K562 (cell line): ENCODE results near the gene FAM110D. TPM values are rescaled to one million over a fixed set of nuclear protein-coding genes. Genes with fewer than 3 reads are reported as not detected.

ENCODE experiments used
- HDAC8 ChIP-seq: fragments of 450-650 bp; IDR thresholded peaks from 2 replicates; pipeline ENCODE4 v1.6.1; 2016; ENCODE audit warnings: mild to moderate bottlenecking, missing genetic modification characterization, moderate library complexity, missing compliant biosample characterization
- KLF1 ChIP-seq: fragments of 450-650 bp; IDR thresholded peaks from 2 replicates; pipeline ENCODE4 v1.6.1; 2016; ENCODE audit warnings: missing genetic modification characterization, missing compliant biosample characterization
- NCOR1 ChIP-seq: fragments of 450-650 bp; IDR thresholded peaks from 2 replicates; pipeline ENCODE4 v1.6.1; 2016; ENCODE audit warnings: mild to moderate bottlenecking, moderate library complexity
- RBM34 ChIP-seq: fragments of 200-400 bp; formaldehyde crosslinking; IDR thresholded peaks from 2 replicates; pipeline ENCODE4 v1.6.1; 2018; ENCODE audit warnings: low read length, borderline replicate concordance; ENCODE audit not compliant: insufficient read depth
- SMARCC2 ChIP-seq: fragments of 450-650 bp; IDR thresholded peaks from 2 replicates; pipeline ENCODE4 v1.6.1; 2017; ENCODE audit warnings: antibody characterized with exemption, moderate library complexity, mild to moderate bottlenecking, low read depth
- U2AF1 ChIP-seq: fragments of 200-400 bp; formaldehyde crosslinking; optimal IDR thresholded peaks from 2 replicates; pipeline ENCODE3; 2017; ENCODE audit warnings: mild to moderate bottlenecking, low read depth, low read length, moderate library complexity
- ZBED1 ChIP-seq: IDR thresholded peaks from 2 replicates; pipeline ENCODE4 v1.6.1; 2014
- ZNF174 ChIP-seq: fragments of 250-450 bp; sonication (Bioruptor Pico); IDR thresholded peaks from 2 replicates; pipeline ENCODE4 v1.4.0; 2020; ENCODE audit warnings: mild to moderate bottlenecking
- ZNF239 ChIP-seq: fragments of 250-450 bp; sonication (Bioruptor Pico); IDR thresholded peaks from 2 replicates; pipeline ENCODE4 v1.4.0; 2020; ENCODE audit warnings: mild to moderate bottlenecking
- polyA plus RNA-seq, 8 experiments: library from polyadenylated mRNA; depleted of rRNA in 4 of 8; stranded (reverse) in 5 of 8; unstranded in 3 of 8; fragments of >200 nt; fragmentation: Nextera tagmentation in 2 of 8; fragmentation: Illumina TruSeq in 1 of 8; extraction: Ambion mirVana in 2 of 8; extraction: Trizol in 1 of 8; gene quantifications; 2 replicates each; pipeline versions ENCODE4 v1.2.1 to v1.2.3, GENCODE V29; 2011 to 2014; ENCODE audit warnings: inconsistent platforms in 1 of 8, missing spikeins in 1 of 8
- total RNA-seq, 7 experiments: library from RNA; depleted of rRNA in 6 of 7; stranded (reverse); fragments of >200 nt in 6 of 7; fragmentation: Illumina TruSeq in 2 of 7; extraction: Trizol in 2 of 7; gene quantifications; 2 replicates each; pipeline versions ENCODE4 v1.2.1 to v1.2.3, GENCODE V29; 2011 to 2021; ENCODE audit warnings: low replicate concordance in 1 of 7
- TF ChIP-seq, protein P1 (sequence below), 2 experiments: fragments of 150-350 bp in 1 of 2; IDR thresholded peaks; 2 replicates each; pipeline ENCODE4 v1.6.1; 2012 to 2016; ENCODE audit warnings: low read depth in 2 of 2, low read length in 2 of 2, mild to moderate bottlenecking in 1 of 2, moderate library complexity in 1 of 2
- TF ChIP-seq, protein P2 (sequence below): sonication (generic); formaldehyde crosslinking; IDR thresholded peaks from 2 replicates; pipeline ENCODE4 v1.8.0; 2022; ENCODE audit warnings: mild to moderate bottlenecking, low read depth, missing genetic modification reagents
- TF ChIP-seq, protein P3 (sequence below): fragments of 200-800 bp; sonication (Bioruptor generic); IDR thresholded peaks from 2 replicates; pipeline ENCODE4 v1.6.1; 2017; ENCODE audit warnings: missing genetic modification characterization, missing compliant biosample characterization
- TF ChIP-seq, protein P4 (sequence below): fragments of 250-450 bp; sonication (Bioruptor Pico); IDR thresholded peaks from 2 replicates; pipeline ENCODE4 v1.8.0; 2021; ENCODE audit warnings: borderline replicate concordance, mild to moderate bottlenecking, moderate library complexity; ENCODE audit not compliant: poor library complexity, severe bottlenecking
- TF ChIP-seq, protein P5 (sequence below): sonication (generic); formaldehyde crosslinking; IDR thresholded peaks from 2 replicates; pipeline ENCODE4 v1.8.1; 2023; ENCODE audit warnings: mild to moderate bottlenecking, missing genetic modification reagents
- TF ChIP-seq, protein P6 (sequence below): sonication (generic); formaldehyde crosslinking; IDR thresholded peaks from 2 replicates; pipeline ENCODE4 v1.4.0; 2020; ENCODE audit warnings: mild to moderate bottlenecking, missing genetic modification reagents

FAM110D gene
- total and polyA plus RNA-seq, 9 of the 15 experiments (the other 6 are each of a cell fraction or from before 2014, with no cell fraction given) = 0.04 to 1.1 (median 0.33) TPM

DNA sequence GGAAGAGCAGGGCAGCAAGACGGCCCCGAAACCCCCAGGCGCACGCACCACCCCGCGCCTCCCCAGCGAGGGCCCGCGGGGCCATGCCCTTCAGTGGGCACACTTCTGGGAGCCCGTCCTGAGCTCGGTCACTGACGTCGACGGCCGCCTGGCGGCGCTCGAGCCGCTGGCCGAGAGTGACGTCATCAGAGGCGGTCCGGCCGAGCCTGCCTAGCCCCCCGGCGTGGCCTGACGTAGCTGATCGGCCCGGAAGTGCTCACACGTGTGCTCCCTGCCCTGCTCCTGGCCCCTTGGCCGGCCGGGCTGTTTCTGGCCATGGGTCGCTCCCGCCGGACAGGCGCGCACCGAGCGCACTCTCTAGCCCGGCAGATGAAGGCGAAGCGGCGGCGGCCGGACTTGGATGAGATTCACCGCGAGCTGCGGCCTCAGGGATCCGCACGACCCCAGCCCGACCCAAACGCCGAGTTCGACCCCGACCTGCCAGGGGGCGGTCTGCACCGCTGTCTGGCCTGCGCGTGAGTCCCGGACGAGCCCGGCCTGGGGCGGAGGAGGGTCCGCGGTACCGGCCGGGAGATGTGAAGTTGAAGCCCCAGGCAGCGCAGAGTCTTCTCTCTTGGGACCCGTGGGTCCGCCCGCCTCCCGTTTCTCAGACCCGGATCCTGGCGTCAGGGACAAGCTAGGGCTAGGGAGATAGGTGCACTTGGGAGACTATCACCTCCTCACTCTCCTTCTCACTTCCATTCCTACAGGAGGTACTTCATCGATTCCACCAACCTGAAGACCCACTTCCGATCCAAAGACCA is 11.0 kb downstream of the FAM110D start, which contains the start of gene ZNF593 (continued):
- TF ChIP-seq, protein P1, sequence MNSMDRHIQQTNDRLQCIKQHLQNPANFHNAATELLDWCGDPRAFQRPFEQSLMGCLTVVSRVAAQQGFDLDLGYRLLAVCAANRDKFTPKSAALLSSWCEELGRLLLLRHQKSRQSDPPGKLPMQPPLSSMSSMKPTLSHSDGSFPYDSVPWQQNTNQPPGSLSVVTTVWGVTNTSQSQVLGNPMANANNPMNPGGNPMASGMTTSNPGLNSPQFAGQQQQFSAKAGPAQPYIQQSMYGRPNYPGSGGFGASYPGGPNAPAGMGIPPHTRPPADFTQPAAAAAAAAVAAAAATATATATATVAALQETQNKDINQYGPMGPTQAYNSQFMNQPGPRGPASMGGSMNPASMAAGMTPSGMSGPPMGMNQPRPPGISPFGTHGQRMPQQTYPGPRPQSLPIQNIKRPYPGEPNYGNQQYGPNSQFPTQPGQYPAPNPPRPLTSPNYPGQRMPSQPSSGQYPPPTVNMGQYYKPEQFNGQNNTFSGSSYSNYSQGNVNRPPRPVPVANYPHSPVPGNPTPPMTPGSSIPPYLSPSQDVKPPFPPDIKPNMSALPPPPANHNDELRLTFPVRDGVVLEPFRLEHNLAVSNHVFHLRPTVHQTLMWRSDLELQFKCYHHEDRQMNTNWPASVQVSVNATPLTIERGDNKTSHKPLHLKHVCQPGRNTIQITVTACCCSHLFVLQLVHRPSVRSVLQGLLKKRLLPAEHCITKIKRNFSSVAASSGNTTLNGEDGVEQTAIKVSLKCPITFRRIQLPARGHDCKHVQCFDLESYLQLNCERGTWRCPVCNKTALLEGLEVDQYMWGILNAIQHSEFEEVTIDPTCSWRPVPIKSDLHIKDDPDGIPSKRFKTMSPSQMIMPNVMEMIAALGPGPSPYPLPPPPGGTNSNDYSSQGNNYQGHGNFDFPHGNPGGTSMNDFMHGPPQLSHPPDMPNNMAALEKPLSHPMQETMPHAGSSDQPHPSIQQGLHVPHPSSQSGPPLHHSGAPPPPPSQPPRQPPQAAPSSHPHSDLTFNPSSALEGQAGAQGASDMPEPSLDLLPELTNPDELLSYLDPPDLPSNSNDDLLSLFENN (IDR thresholded peaks at IDR 0.05; ENCODE audit: low read depth in 2 of 2, low read length in 2 of 2) = 0 out of 4 replicates have a peak, but pooled peaks of 1 of the 2 experiments have one; percentile 33
- TF ChIP-seq ZBED1 = peak; percentile 45; the same call in 1 of the 2 replicates
- TF ChIP-seq RBM34 = peak; percentile 97; the same call in 1 of the 2 replicates
- 0 out of 2 replicates have a peak, but pooled peaks have one; percentile 31 for TF ChIP-seq ZNF174 (CRISPR knock-in tag)
- no peak for TF ChIP-seq ZNF239 (CRISPR knock-in tag)
- TF ChIP-seq, protein P2, sequence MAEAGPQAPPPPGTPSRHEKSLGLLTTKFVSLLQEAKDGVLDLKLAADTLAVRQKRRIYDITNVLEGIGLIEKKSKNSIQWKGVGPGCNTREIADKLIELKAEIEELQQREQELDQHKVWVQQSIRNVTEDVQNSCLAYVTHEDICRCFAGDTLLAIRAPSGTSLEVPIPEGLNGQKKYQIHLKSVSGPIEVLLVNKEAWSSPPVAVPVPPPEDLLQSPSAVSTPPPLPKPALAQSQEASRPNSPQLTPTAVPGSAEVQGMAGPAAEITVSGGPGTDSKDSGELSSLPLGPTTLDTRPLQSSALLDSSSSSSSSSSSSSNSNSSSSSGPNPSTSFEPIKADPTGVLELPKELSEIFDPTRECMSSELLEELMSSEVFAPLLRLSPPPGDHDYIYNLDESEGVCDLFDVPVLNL (CRISPR knock-in tag) = peak; percentile 61; the same call in 1 of the 2 replicates
- TF ChIP-seq HDAC8 = 0 out of 2 replicates have a peak, but pooled peaks have one; percentile 18
- TF ChIP-seq KLF1 (tag) = peak; percentile 90
- TF ChIP-seq, protein P3, sequence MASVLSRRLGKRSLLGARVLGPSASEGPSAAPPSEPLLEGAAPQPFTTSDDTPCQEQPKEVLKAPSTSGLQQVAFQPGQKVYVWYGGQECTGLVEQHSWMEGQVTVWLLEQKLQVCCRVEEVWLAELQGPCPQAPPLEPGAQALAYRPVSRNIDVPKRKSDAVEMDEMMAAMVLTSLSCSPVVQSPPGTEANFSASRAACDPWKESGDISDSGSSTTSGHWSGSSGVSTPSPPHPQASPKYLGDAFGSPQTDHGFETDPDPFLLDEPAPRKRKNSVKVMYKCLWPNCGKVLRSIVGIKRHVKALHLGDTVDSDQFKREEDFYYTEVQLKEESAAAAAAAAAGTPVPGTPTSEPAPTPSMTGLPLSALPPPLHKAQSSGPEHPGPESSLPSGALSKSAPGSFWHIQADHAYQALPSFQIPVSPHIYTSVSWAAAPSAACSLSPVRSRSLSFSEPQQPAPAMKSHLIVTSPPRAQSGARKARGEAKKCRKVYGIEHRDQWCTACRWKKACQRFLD (CRISPR knock-in tag) = peak; percentile 88
- TF ChIP-seq, protein P4, sequence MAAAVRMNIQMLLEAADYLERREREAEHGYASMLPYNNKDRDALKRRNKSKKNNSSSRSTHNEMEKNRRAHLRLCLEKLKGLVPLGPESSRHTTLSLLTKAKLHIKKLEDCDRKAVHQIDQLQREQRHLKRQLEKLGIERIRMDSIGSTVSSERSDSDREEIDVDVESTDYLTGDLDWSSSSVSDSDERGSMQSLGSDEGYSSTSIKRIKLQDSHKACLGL (CRISPR knock-in tag) = peak; percentile 97
- TF ChIP-seq U2AF1 = peak; percentile 67
- TF ChIP-seq SMARCC2 = no peak
- TF ChIP-seq NCOR1 = no peak; the same call in 1 of the 2 replicates
- TF ChIP-seq, protein P5, sequence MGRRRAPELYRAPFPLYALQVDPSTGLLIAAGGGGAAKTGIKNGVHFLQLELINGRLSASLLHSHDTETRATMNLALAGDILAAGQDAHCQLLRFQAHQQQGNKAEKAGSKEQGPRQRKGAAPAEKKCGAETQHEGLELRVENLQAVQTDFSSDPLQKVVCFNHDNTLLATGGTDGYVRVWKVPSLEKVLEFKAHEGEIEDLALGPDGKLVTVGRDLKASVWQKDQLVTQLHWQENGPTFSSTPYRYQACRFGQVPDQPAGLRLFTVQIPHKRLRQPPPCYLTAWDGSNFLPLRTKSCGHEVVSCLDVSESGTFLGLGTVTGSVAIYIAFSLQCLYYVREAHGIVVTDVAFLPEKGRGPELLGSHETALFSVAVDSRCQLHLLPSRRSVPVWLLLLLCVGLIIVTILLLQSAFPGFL (CRISPR knock-in tag) = no peak
- TF ChIP-seq, protein P6, sequence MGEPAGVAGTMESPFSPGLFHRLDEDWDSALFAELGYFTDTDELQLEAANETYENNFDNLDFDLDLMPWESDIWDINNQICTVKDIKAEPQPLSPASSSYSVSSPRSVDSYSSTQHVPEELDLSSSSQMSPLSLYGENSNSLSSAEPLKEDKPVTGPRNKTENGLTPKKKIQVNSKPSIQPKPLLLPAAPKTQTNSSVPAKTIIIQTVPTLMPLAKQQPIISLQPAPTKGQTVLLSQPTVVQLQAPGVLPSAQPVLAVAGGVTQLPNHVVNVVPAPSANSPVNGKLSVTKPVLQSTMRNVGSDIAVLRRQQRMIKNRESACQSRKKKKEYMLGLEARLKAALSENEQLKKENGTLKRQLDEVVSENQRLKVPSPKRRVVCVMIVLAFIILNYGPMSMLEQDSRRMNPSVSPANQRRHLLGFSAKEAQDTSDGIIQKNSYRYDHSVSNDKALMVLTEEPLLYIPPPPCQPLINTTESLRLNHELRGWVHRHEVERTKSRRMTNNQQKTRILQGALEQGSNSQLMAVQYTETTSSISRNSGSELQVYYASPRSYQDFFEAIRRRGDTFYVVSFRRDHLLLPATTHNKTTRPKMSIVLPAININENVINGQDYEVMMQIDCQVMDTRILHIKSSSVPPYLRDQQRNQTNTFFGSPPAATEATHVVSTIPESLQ (CRISPR knock-in tag) = no peak; the same call in 1 of the 2 replicates
